ENCODE results near the gene SNX25. TPM values are rescaled to one million over a fixed set of nuclear protein-coding genes. Genes with fewer than 3 reads are reported as not detected.

The SNX25 gene
- total RNA-seq, 4 donors from 2014 or later: 19.9 to 23.8 (median 21.5) TPM

GRCh38 chr4:185275501-185275900, 66.1 kb downstream of the SNX25 start:
- DNase-seq (ENCODE audit: extremely low spot score): no peak
- TF ChIP-seq EP300 (IDR thresholded peaks at IDR 0.05): no peak
- no peak for TF ChIP-seq CTCF (IDR thresholded peaks at IDR 0.05)
- no peak for TF ChIP-seq POLR2A (IDR thresholded peaks at IDR 0.05; ENCODE audit: low read depth)
- TF ChIP-seq POLR2AphosphoS5 (IDR thresholded peaks at IDR 0.05): no peak
- H3K27ac ChIP-seq (replicated peaks in 1 of 4): no peak overlapping the region
- no peaks in the 10 kb centered on the region for H3K27me3 ChIP-seq
- H3K4me3 ChIP-seq: no peak overlapping the region
- no peaks in the 10 kb centered on the region for H3K9me3 ChIP-seq
- no peaks in the 10 kb centered on the region for H3K4me1 ChIP-seq
- intact Hi-C loops (cut with DNase I): no loop called here
- peaks cover 0 to 4% (median 0%) of the 10 kb centered on the region in 4 donors for H3K36me3 ChIP-seq

- H3K27me3 ChIP-seq: no peaks in the 10 kb centered on the region
- DNase-seq (ENCODE audit: extremely low spot score): no peak
- H3K4me3 ChIP-seq: no peak overlapping the region
- intact Hi-C loops (cut with DNase I): no loop called here
- no peak overlapping the region for H3K27ac ChIP-seq (replicated peaks in 1 of 4)
- H3K4me1 ChIP-seq: no peaks in the 10 kb centered on the region
- peaks cover 0 to 4% (median 0%) of the 10 kb centered on the region in 4 donors for H3K36me3 ChIP-seq
- H3K9me3 ChIP-seq: no peaks in the 10 kb centered on the region
- no peak for TF ChIP-seq EP300 (IDR thresholded peaks at IDR 0.05)
- no peak for TF ChIP-seq POLR2A (IDR thresholded peaks at IDR 0.05; ENCODE audit: low read depth)
- no peak for TF ChIP-seq CTCF (IDR thresholded peaks at IDR 0.05)
- TF ChIP-seq POLR2AphosphoS5 (IDR thresholded peaks at IDR 0.05): no peak
These were observed 66.6 kb downstream of the SNX25 start for GRCh38 chr4:185276036-185276435.

- WGBS: 83% methylated on average over 3 of the region's 3 CpGs
- DNase-seq (ENCODE audit: extremely low spot score): no peak
- intact Hi-C loops (cut with DNase I): no loop called here
These were observed 69.3 kb downstream of the SNX25 start for GRCh38 chr4:185278716-185279115.

GRCh38 chr4:185280608-185281007, 71.2 kb downstream of the SNX25 start:
- no peak overlapping the region for H3K27ac ChIP-seq (replicated peaks in 1 of 4)
- no peaks in the 10 kb centered on the region for H3K9me3 ChIP-seq
- intact Hi-C loops (cut with DNase I): no loop called here
- no peaks in the 10 kb centered on the region for H3K27me3 ChIP-seq
- H3K4me1 ChIP-seq: no peaks in the 10 kb centered on the region
- no peak for DNase-seq (ENCODE audit: extremely low spot score)
- H3K36me3 ChIP-seq: peaks cover 0 to 4% (median 0%) of the 10 kb centered on the region in 4 donors
- H3K4me3 ChIP-seq: no peak overlapping the region
- no peak for TF ChIP-seq POLR2AphosphoS5 (IDR thresholded peaks at IDR 0.05)
- TF ChIP-seq EP300 (IDR thresholded peaks at IDR 0.05): no peak
- no peak for TF ChIP-seq CTCF (IDR thresholded peaks at IDR 0.05)
- no peak for TF ChIP-seq POLR2A (IDR thresholded peaks at IDR 0.05; ENCODE audit: low read depth)
- WGBS: 78% methylated on average over 5 of the region's 5 CpGs

More at GRCh38 chr4:185278716-185279115, 69.3 kb downstream of the SNX25 start:
- H3K4me1 ChIP-seq: no peaks in the 10 kb centered on the region
- no peaks in the 10 kb centered on the region for H3K27me3 ChIP-seq
- no peaks in the 10 kb centered on the region for H3K9me3 ChIP-seq
- H3K27ac ChIP-seq (replicated peaks in 1 of 4): no peak overlapping the region
- H3K4me3 ChIP-seq: no peak overlapping the region
- peaks cover 0 to 4% (median 0%) of the 10 kb centered on the region in 4 donors for H3K36me3 ChIP-seq
- no peak for TF ChIP-seq POLR2AphosphoS5 (IDR thresholded peaks at IDR 0.05)
- no peak for TF ChIP-seq EP300 (IDR thresholded peaks at IDR 0.05)
- no peak for TF ChIP-seq CTCF (IDR thresholded peaks at IDR 0.05)
- TF ChIP-seq POLR2A (IDR thresholded peaks at IDR 0.05; ENCODE audit: low read depth): no peak

- WGBS: 100% methylated on average over 1 of the region's 1 CpG
These were observed 73.6 kb downstream of the SNX25 start for GRCh38 chr4:185282968-185283367.

More at GRCh38 chr4:185282968-185283367, 73.6 kb downstream of the SNX25 start:
- Histone ChIP-seq H3K4me1 (peaks cover 0 to 13% (median 5%) of the 10 kb centered on the region in 4 donors), H3K4me3 (no peak overlapping the region), H3K36me3 (peaks cover 0 to 2% (median 0%) of the 10 kb centered on the region in 4 donors), H3K27me3 (no peaks in the 10 kb centered on the region), H3K27ac (replicated peaks in 1 of 4) (no peak overlapping the region), H3K9me3 (no peaks in the 10 kb centered on the region)
- intact Hi-C loops (cut with DNase I): no loop called here
- no peak for TF ChIP-seq POLR2AphosphoS5 (IDR thresholded peaks at IDR 0.05)
- no peak for DNase-seq (ENCODE audit: extremely low spot score)

Data from esophagus muscularis mucosa (tissue), 4 donors.